BJ (cell line): Measurements from ENCODE around the gene UNK. TPM values are rescaled to one million over a fixed set of nuclear protein-coding genes. Genes with fewer than 3 reads are reported as not detected.
"Not testable (repeated sequence)": the region's sequence is repeated elsewhere in the genome, so short reads cannot be mapped to it uniquely, and the experiment has no call there.

Experiments used
- CTCF ChIA-PET: fragments of 350-600 bp; formaldehyde crosslinking; extraction: SDS; loops from one replicate; lab custom pipeline; 2021; ENCODE audit warnings: antibody characterized with exemption, inconsistent platforms; lab: Yijun Ruan, JAX
- POLR2A ChIA-PET: fragments of 300-600 bp; sonication (Branson Sonifier 250); formaldehyde crosslinking; extraction: SDS; loops from one replicate; lab custom pipeline; 2021; ENCODE audit warnings: antibody characterized with exemption; lab: Charles Lee
- DNase-seq: peaks from one replicate; pipeline ENCODE4 v3.0.0-alpha.2; 2011; ENCODE audit warnings: low read depth
- H3K27me3 ChIP-seq: 2 replicates; pipeline ENCODE4 v1.6.0; 2011; ENCODE audit warnings: low read length; ENCODE audit not compliant: control insufficient read depth, insufficient read depth
- H3K36me3 ChIP-seq: 2 replicates; pipeline ENCODE4 v1.5.1; 2011; ENCODE audit warnings: low read length; ENCODE audit not compliant: control insufficient read depth, insufficient read depth
- H3K4me3 ChIP-seq: 2 replicates; pipeline ENCODE4 v1.5.1; 2011; ENCODE audit warnings: low read depth, mild to moderate bottlenecking, control low read depth, low read length
- CTCF ChIP-seq: IDR thresholded peaks from 2 replicates; pipeline ENCODE4 v1.5.1; 2011; ENCODE audit warnings: low read depth, mild to moderate bottlenecking, control low read depth, inconsistent platforms, low read length, moderate library complexity; ENCODE audit not compliant: insufficient read depth
- polyA plus RNA-seq: library from polyadenylated mRNA; depleted of rRNA; stranded (reverse); fragments of >200 nt; gene quantifications from 2 replicates; pipeline ENCODE4 v1.2.3, GENCODE V29; 2011

The UNK gene
- polyA plus RNA-seq, 1 experiment = 7.2 TPM

GRCh38 chr17:75808905-75809621, 24.5 kb downstream of the UNK start:
- POLR2A ChIA-PET = no interaction called here
- CTCF ChIA-PET = interaction anchor here (1.2 to 2.2 kb wide), 2 partner anchors 10 to 18 kb away, joined by 4 to 11 read pairs; no protein-coding TSS in a partner anchor
- no peak for DNase-seq
- no peaks in the 10 kb centered on the region for H3K27me3 ChIP-seq
- peaks cover 19% of the 10 kb centered on the region for H3K36me3 ChIP-seq
- TF ChIP-seq CTCF = no peak
- H3K4me3 ChIP-seq = no peak overlapping the region

- TF ChIP-seq CTCF = no peak
- H3K4me3 ChIP-seq = no peak overlapping the region
- peaks cover 19% of the 10 kb centered on the region for H3K36me3 ChIP-seq
- ChIA-PET CTCF (interaction anchor here (1.2 to 2.2 kb wide), 2 partner anchors 10 to 17 kb away, joined by 4 to 11 read pairs; no protein-coding TSS in a partner anchor), POLR2A (no interaction called here)
- DNase-seq = no peak
- no peaks in the 10 kb centered on the region for H3K27me3 ChIP-seq
Measured at GRCh38 chr17:75809631-75810111, 25.1 kb downstream of the UNK start.

- Histone ChIP-seq H3K27me3 (no peaks in the 10 kb centered on the region), H3K36me3 (peaks cover 19% of the 10 kb centered on the region), H3K4me3 (no peak overlapping the region)
- DNase-seq = no peak
- CTCF ChIA-PET = interaction anchor here (1.0 kb wide), 1 partner anchor 24 kb away, joined by 3 read pairs; no protein-coding TSS in a partner anchor
- no peak for TF ChIP-seq CTCF
- POLR2A ChIA-PET = no interaction called here
Measured at GRCh38 chr17:75810216-75810615, 25.6 kb downstream of the UNK start.

GRCh38 chr17:75810756-75811155, 26.1 kb downstream of the UNK start:
- H3K4me3 ChIP-seq, DNase-seq, POLR2A ChIA-PET, H3K27me3 ChIP-seq: not testable (repeated sequence)
- CTCF ChIA-PET = interaction anchor here (1.0 kb wide), 1 partner anchor 24 kb away, joined by 3 read pairs; no protein-coding TSS in a partner anchor
- peaks cover 21% of the 10 kb centered on the region for H3K36me3 ChIP-seq

GRCh38 chr17:75811174-75811573, 26.6 kb downstream of the UNK start:
- Histone ChIP-seq H3K27me3 (no peaks in the 10 kb centered on the region), H3K4me3 (no peak overlapping the region), H3K36me3 (peaks cover 22% of the 10 kb centered on the region)
- no peak for TF ChIP-seq CTCF
- ChIA-PET POLR2A (no interaction called here), CTCF (interaction anchor here (1.0 kb wide), 1 partner anchor 25 kb away, joined by 3 read pairs; no protein-coding TSS in a partner anchor)
- DNase-seq = no peak
